Glutamatergic neuron (in vitro differentiated cells): Measurements from ENCODE around the gene TSHZ2. TPM values are rescaled to one million over a fixed set of nuclear protein-coding genes. Genes with fewer than 3 reads are reported as not detected.

Source experiments
- DNase-seq: peaks from one replicate; pipeline ENCODE4 v3.0.0; 2022
- H3K27ac Mint-ChIP-seq: one replicate; pipeline ENCODE4 v1.8.0; 2020; ENCODE audit warnings: mild to moderate bottlenecking, mixed read lengths, inconsistent platforms; ENCODE audit not compliant: unreplicated experiment
- H3K27me3 Mint-ChIP-seq: one replicate; pipeline ENCODE4 v1.8.0; 2020; ENCODE audit warnings: mild to moderate bottlenecking, moderate library complexity, mixed read lengths, inconsistent platforms; ENCODE audit not compliant: unreplicated experiment
- H3K36me3 Mint-ChIP-seq: one replicate; pipeline ENCODE4 v1.8.0; 2020; ENCODE audit warnings: mild to moderate bottlenecking, mixed read lengths, inconsistent platforms; ENCODE audit not compliant: unreplicated experiment
- H3K4me1 Mint-ChIP-seq: one replicate; pipeline ENCODE4 v1.8.0; 2020; ENCODE audit warnings: mild to moderate bottlenecking, low read depth, mixed read lengths, inconsistent platforms; ENCODE audit not compliant: unreplicated experiment
- H3K4me3 Mint-ChIP-seq: one replicate; pipeline ENCODE4 v1.8.0; 2020; ENCODE audit warnings: mild to moderate bottlenecking, mixed read lengths, inconsistent platforms; ENCODE audit not compliant: unreplicated experiment
- H3K9me3 Mint-ChIP-seq: one replicate; pipeline ENCODE4 v1.8.0; 2020; ENCODE audit warnings: mild to moderate bottlenecking, moderate library complexity, mixed read lengths, inconsistent platforms; ENCODE audit not compliant: unreplicated experiment
- CTCF ChIP-seq: fragments of 200-600 bp; sonication (generic); IDR thresholded peaks from one replicate; pipeline ENCODE4 v1.5.0; 2021; ENCODE audit not compliant: partially characterized antibody, unreplicated experiment
- total RNA-seq: library from RNA; stranded (reverse); fragmentation: NEBNext Ultra II Directional; extraction: Animal tissue kit (Norgen Biotek cat#: 25700); gene quantifications from one replicate; pipeline ENCODE4 v1.2.1, GENCODE V29; 2021; ENCODE audit not compliant: unreplicated experiment

TSHZ2 gene
- total RNA-seq, 1 donor from 2014 or later: 10.0 TPM

DNA sequence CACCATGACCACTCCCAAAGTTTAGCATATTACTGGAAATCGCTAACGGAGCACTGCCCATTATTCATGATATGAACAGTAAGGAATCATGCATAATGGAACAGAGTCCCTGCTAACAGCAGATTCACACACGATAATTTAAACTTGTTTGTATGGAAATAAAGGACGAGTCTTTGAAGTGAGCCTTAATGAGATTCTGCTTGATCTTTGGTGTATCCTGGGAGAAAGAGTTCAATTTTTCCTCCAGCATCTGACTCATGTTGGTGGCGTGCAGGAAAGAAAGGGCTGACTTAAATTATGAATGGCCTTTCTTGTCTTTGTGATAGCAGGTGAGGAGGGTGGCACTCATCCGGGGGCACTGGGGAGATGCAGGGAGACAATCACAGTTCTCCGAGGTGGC is 426.9 kb downstream of the TSHZ2 start:
- Mint-ChIP-seq H3K27ac (no peak overlapping the region), H3K9me3 (no peaks in the 10 kb centered on the region), H3K36me3 (no peaks in the 10 kb centered on the region), H3K27me3 (no peaks in the 10 kb centered on the region), H3K4me3 (no peak overlapping the region), H3K4me1 (no peaks in the 10 kb centered on the region)
- TF ChIP-seq CTCF: no peak
- DNase-seq: no peak

DNA sequence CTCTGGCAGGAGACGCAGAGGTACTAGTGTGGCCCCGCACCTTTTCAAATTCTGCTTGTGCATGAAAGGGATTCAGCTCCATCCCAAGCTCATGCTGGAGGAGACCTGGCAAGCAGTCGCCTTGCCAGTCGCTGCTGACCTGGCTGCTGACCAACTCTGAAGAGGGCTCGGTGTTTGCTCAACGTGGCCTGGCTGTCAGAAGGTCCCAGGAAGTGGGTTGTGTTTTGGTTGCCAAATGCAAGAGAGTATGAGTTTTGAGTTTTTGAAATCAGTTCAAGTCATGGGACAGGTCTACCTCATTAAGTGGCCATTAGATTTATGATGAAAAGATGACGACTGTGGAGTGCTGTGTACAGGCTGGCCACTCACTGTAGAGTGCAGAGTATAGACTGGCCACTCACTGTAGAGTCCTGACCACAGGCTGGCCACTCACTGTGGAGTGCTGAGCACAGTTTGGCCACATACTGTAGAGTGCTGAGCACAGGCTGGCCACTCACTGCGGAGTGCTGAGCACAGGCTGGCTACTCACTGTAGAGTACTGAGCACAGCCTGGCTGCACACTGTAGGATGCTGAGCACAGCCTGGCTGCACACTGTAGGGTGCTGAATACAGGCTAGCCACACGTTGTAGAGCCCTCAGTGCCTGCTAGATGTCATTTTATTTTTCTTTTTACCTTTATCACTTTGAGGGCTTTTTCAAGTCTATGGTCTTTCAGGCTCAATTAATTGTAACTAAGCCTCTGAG is 427.6 kb downstream of the TSHZ2 start:
- no peak overlapping the region for H3K4me3 Mint-ChIP-seq
- H3K4me1 Mint-ChIP-seq: no peaks in the 10 kb centered on the region
- H3K36me3 Mint-ChIP-seq: no peaks in the 10 kb centered on the region
- no peak for DNase-seq
- no peak overlapping the region for H3K27ac Mint-ChIP-seq
- H3K9me3 Mint-ChIP-seq: no peaks in the 10 kb centered on the region
- TF ChIP-seq CTCF: no peak
- no peaks in the 10 kb centered on the region for H3K27me3 Mint-ChIP-seq

GRCh38 chr20:53402233-53403005 is 430.3 kb downstream of the TSHZ2 start:
- Mint-ChIP-seq H3K36me3 (no peaks in the 10 kb centered on the region), H3K27me3 (no peaks in the 10 kb centered on the region), H3K4me3 (no peak overlapping the region), H3K4me1 (no peaks in the 10 kb centered on the region), H3K9me3 (no peaks in the 10 kb centered on the region), H3K27ac (no peak overlapping the region)
- no peak for TF ChIP-seq CTCF
- no peak for DNase-seq

DNA sequence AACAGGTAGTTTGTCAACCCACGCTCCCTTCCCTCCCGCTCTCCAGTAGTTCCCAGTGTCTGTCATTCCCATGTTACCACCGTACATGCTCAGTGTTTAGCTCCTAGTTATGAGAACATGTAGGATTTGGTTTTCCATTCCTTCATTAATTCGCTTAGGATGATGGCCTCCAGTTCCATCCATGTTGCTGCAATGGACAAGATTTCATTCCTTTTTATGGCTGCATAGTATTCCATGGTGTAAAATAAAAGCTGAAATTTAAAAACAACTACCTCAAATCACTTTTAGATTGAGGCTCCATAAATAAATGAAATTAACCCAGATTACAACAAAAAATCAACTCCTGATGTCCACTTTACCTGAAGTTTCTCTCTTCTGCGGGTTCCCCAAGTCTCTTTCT is 430.9 kb downstream of the TSHZ2 start:
- DNase-seq: no peak
- Mint-ChIP-seq H3K9me3 (no peaks in the 10 kb centered on the region), H3K36me3 (no peaks in the 10 kb centered on the region), H3K4me1 (no peaks in the 10 kb centered on the region), H3K4me3 (no peak overlapping the region), H3K27me3 (no peaks in the 10 kb centered on the region), H3K27ac (no peak overlapping the region)
- no peak for TF ChIP-seq CTCF

GRCh38 chr20:53405139-53405538 is 433.0 kb downstream of the TSHZ2 start:
- no peaks in the 10 kb centered on the region for H3K36me3 Mint-ChIP-seq
- no peak overlapping the region for H3K27ac Mint-ChIP-seq
- H3K9me3 Mint-ChIP-seq: peaks cover 2% of the 10 kb centered on the region
- H3K27me3 Mint-ChIP-seq: no peaks in the 10 kb centered on the region
- no peaks in the 10 kb centered on the region for H3K4me1 Mint-ChIP-seq
- H3K4me3 Mint-ChIP-seq: no peak overlapping the region
- DNase-seq: no peak
- no peak for TF ChIP-seq CTCF
